Measurements from ENCODE around the gene ZSCAN10.

- TF ChIP-seq CTCF (IDR thresholded peaks at IDR 0.05) (no peak), EP300 (IDR thresholded peaks at IDR 0.05) (no peak), POLR2A (IDR thresholded peaks at IDR 0.05) (no peak), POLR2AphosphoS5 (IDR thresholded peaks at IDR 0.05) (no peak)
Observed at GRCh38 chr16:3076577-3076976, 22.5 kb downstream of the ZSCAN10 start.

Measured in sigmoid colon (tissue), 4 donors.